ENCODE data around the gene SETDB2. TPM values are rescaled to one million over a fixed set of nuclear protein-coding genes. Genes with fewer than 3 reads are reported as not detected.

Gene SETDB2
- polyA plus RNA-seq, 1 donor (not counting 4 experiments of a cell fraction or from before 2014, with no cell fraction given), result 5.6 TPM

DNA sequence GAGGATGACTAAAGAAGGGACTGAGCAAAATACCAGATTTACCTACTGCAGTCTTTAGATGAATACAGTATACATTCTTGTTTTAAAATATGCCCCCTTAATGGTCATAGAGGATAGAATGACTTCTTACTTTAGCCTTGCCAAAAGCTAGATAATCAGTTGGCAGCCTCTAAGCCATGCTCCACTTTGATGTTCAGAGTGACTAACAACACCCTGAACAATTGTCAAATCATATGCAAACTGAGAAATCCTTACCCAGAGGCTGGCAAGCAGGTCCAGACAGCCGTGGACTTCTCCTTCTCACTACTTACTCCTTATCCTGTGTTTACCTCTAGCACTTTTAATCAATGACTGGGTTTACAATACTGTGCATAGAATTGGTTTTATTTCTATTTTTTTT lies 28.1 kb downstream of the SETDB2 start:
- no peak for TF ChIP-seq CTCF (optimal IDR thresholded peaks at IDR 0.05 in 1 of 3, IDR thresholded peaks at IDR 0.05 in 1 of 3, conservative IDR thresholded peaks at IDR 0.05 in 1 of 3; ENCODE audit: extremely low read depth in 1 of 3, insufficient read depth in 2 of 3, low read length in 3 of 3)
- no peak for TF ChIP-seq EZH2 (IDR thresholded peaks at IDR 0.05; ENCODE audit: low read length)
- dilution Hi-C loops (cut with MboI; ENCODE audit: extremely low pct_ligation_motif_present, low sequenced_read_pairs), result no loop called here
- Histone ChIP-seq H3K27ac (ENCODE audit: control insufficient read depth, insufficient read depth, low read length) (no peak overlapping the region), H3K27me3 (ENCODE audit: control insufficient read depth, extremely low read depth, insufficient read depth, low read length) (no peaks in the 10 kb centered on the region), H3K4me1 (ENCODE audit: control insufficient read depth, extremely low read depth, insufficient read depth, low read length) (no peaks in the 10 kb centered on the region), H3K36me3 (ENCODE audit: control insufficient read depth in 2 of 2, extremely low read depth in 1 of 2, insufficient read depth in 2 of 2, low read length in 2 of 2) (peaks cover 0 to under 1% of the 10 kb centered on the region in 2 experiments), H3K4me2 (ENCODE audit: control insufficient read depth, extremely low read depth, insufficient read depth, low read depth, low read length) (no peak overlapping the region), H3K9ac (ENCODE audit: control insufficient read depth, extremely low read depth, insufficient read depth, low read length) (no peak overlapping the region), H3K9me3 (ENCODE audit: control insufficient read depth, low read depth, low read length) (no peaks in the 10 kb centered on the region), H3K79me2 (ENCODE audit: control insufficient read depth, insufficient read depth, low read length) (no peaks in the 10 kb centered on the region), H4K20me1 (ENCODE audit: control insufficient read depth, extremely low read depth, insufficient read depth, low read length) (no peaks in the 10 kb centered on the region), H3K4me3 (ENCODE audit: control insufficient read depth in 2 of 3, extremely low read depth in 1 of 3, insufficient read depth in 2 of 3, low read depth in 1 of 3, low read length in 3 of 3) (no peak overlapping the region), H2AFZ (ENCODE audit: control insufficient read depth, low read length) (no peak overlapping the region), H3K9me1 (ENCODE audit: control insufficient read depth, extremely low read depth, insufficient read depth, low read length) (no peaks in the 10 kb centered on the region)
- no peak for FAIRE-seq
- DNase-seq (ENCODE audit: low read depth, low spot score), result no peak

DNA sequence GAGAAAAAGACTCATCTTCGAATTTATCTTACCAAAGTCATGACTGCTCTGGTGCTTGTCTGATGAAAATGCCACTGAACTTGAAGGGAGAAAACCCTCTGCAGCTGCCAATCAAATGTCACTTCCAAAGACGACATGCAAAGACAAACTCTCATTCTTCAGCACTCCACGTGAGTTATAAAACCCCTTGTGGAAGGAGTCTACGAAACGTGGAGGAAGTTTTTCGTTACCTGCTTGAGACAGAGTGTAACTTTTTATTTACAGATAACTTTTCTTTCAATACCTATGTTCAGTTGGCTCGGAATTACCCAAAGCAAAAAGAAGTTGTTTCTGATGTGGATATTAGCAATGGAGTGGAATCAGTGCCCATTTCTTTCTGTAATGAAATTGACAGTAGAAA lies 32.5 kb downstream of the SETDB2 start:
- H3K27ac ChIP-seq (ENCODE audit: control insufficient read depth, insufficient read depth, low read length), result no peak overlapping the region
- no peaks in the 10 kb centered on the region for H3K79me2 ChIP-seq (ENCODE audit: control insufficient read depth, insufficient read depth, low read length)
- no peak overlapping the region for H3K4me3 ChIP-seq (ENCODE audit: control insufficient read depth in 2 of 3, extremely low read depth in 1 of 3, insufficient read depth in 2 of 3, low read depth in 1 of 3, low read length in 3 of 3)
- H3K9ac ChIP-seq (ENCODE audit: control insufficient read depth, extremely low read depth, insufficient read depth, low read length), result no peak overlapping the region
- H3K9me3 ChIP-seq (ENCODE audit: control insufficient read depth, low read depth, low read length), result no peaks in the 10 kb centered on the region
- H3K4me1 ChIP-seq (ENCODE audit: control insufficient read depth, extremely low read depth, insufficient read depth, low read length), result peaks cover 2% of the 10 kb centered on the region
- no peak overlapping the region for H2AFZ ChIP-seq (ENCODE audit: control insufficient read depth, low read length)
- dilution Hi-C loops (cut with MboI; ENCODE audit: extremely low pct_ligation_motif_present, low sequenced_read_pairs), result no loop called here
- no peak overlapping the region for H3K4me2 ChIP-seq (ENCODE audit: control insufficient read depth, extremely low read depth, insufficient read depth, low read depth, low read length)
- TF ChIP-seq EZH2 (IDR thresholded peaks at IDR 0.05; ENCODE audit: low read length) (no peak), CTCF (optimal IDR thresholded peaks at IDR 0.05 in 1 of 3, IDR thresholded peaks at IDR 0.05 in 1 of 3, conservative IDR thresholded peaks at IDR 0.05 in 1 of 3; ENCODE audit: extremely low read depth in 1 of 3, insufficient read depth in 2 of 3, low read length in 3 of 3) (no peak)
- no peaks in the 10 kb centered on the region for H4K20me1 ChIP-seq (ENCODE audit: control insufficient read depth, extremely low read depth, insufficient read depth, low read length)
- no peaks in the 10 kb centered on the region for H3K9me1 ChIP-seq (ENCODE audit: control insufficient read depth, extremely low read depth, insufficient read depth, low read length)
- DNase-seq (ENCODE audit: low read depth, low spot score) (no peak), FAIRE-seq (no peak)
- H3K36me3 ChIP-seq (ENCODE audit: control insufficient read depth in 2 of 2, extremely low read depth in 1 of 2, insufficient read depth in 2 of 2, low read length in 2 of 2), result peaks cover 0 to 3% of the 10 kb centered on the region in 2 experiments
- no peaks in the 10 kb centered on the region for H3K27me3 ChIP-seq (ENCODE audit: control insufficient read depth, extremely low read depth, insufficient read depth, low read length)

All from keratinocyte (primary cell).